HepG2 (cell line): ENCODE results near the gene SLC50A1. TPM values are rescaled to one million over a fixed set of nuclear protein-coding genes. Genes with fewer than 3 reads are reported as not detected.
"Not testable (repeated sequence)": the region's sequence is repeated elsewhere in the genome, so short reads cannot be mapped to it uniquely, and the experiment has no call there.

Experiments used
- ATAC-seq: fragments of 200-7000 bp; cut with Tn5 transposase; 3 replicates; pipeline ENCODE4 v1.9.1; 2020; ENCODE audit warnings: mild to moderate bottlenecking, moderate library complexity
- BruUV-seq: library from RNA; stranded (reverse); fragments of 400-500 nt; replicated peaks from 2 replicates; lab custom pipeline; 2021; lab: Mats Ljungman, UMichigan
- CTCF ChIA-PET: fragments of 300-600 bp; formaldehyde crosslinking; extraction: SDS; loops from one replicate; lab custom pipeline; 2021; ENCODE audit warnings: low total read pairs, inconsistent platforms, low intra/inter-chr PET ratio; lab: Yijun Ruan, JAX
- POLR2A ChIA-PET: fragments of 350-600 bp; sonication (Branson Sonifier 250); formaldehyde crosslinking; loops from one replicate; lab custom pipeline; 2020; ENCODE audit warnings: antibody characterized with exemption, inconsistent platforms; lab: Yijun Ruan, JAX
- DNase-seq: peaks from one replicate; pipeline ENCODE4 v3.0.0-alpha.2; 2015; ENCODE audit warnings: low spot score
- FAIRE-seq: peaks from 3 replicates; lab custom pipeline; 2011; peaks lifted over from hg19 to GRCh38; lab: Jason Lieb, UNC
- H2AFZ ChIP-seq: one replicate; pipeline ENCODE4 v1.6.1; 2011; ENCODE audit warnings: low read length, inconsistent platforms
- H3K27ac ChIP-seq: fragments of 300-600 bp; 3 replicates; pipeline ENCODE4 v1.8.0; 2011; ENCODE audit warnings: mixed run types, mild to moderate bottlenecking, mixed read lengths, low read length, inconsistent platforms; ENCODE audit not compliant: insufficient read depth; ENCODE audit errors: extremely low read length
- H3K27me3 ChIP-seq, 2 experiments: fragments of 200-600 bp in 1 of 2; 2 replicates in 1 of 2; 3 replicates in 1 of 2; pipeline versions ENCODE4 v1.6.0 to v1.8.0; 2011; ENCODE audit warnings: low read length in 2 of 2, mild to moderate bottlenecking in 2 of 2, moderate library complexity in 2 of 2, inconsistent platforms in 1 of 2; ENCODE audit not compliant: insufficient read depth in 2 of 2, control insufficient read depth in 1 of 2
- H3K36me3 ChIP-seq, 2 experiments: fragments of 200-600 bp in 1 of 2; replicated peaks in 1 of 2; 2 replicates in 1 of 2; 3 replicates in 1 of 2; pipeline versions ENCODE4 v1.5.1 to v1.8.0; 2011; ENCODE audit warnings: low read length in 2 of 2, inconsistent platforms in 1 of 2; ENCODE audit not compliant: insufficient read depth in 2 of 2, control insufficient read depth in 1 of 2
- H3K4me1 ChIP-seq: 2 replicates; pipeline ENCODE4 v1.5.1; 2012; ENCODE audit warnings: low read length, inconsistent platforms; ENCODE audit not compliant: insufficient read depth
- H3K4me2 ChIP-seq: 2 replicates; pipeline ENCODE4 v1.6.0; 2011; ENCODE audit warnings: low read depth, low read length, inconsistent platforms
- H3K4me3 ChIP-seq, 3 experiments: fragments of 200-600 bp in 1 of 3; sonication (generic), shearing (Covaris generic) in 1 of 3; replicated peaks in 1 of 3; 2 replicates each; pipeline ENCODE4 v1.5.1; 2011 to 2016; ENCODE audit warnings: low read length in 3 of 3, inconsistent platforms in 2 of 3, low read depth in 2 of 3, mild to moderate bottlenecking in 2 of 3, control low read depth in 1 of 3, mixed read lengths in 1 of 3; ENCODE audit not compliant: insufficient read depth in 1 of 3
- H3K79me2 ChIP-seq: one replicate; pipeline ENCODE4 v1.6.1; 2011; ENCODE audit warnings: low read length, inconsistent platforms; ENCODE audit not compliant: insufficient read depth
- H3K9ac ChIP-seq: 2 replicates; pipeline ENCODE4 v1.6.0; 2011; ENCODE audit warnings: mild to moderate bottlenecking, low read depth, low read length, inconsistent platforms; ENCODE audit not compliant: insufficient read depth
- H3K9me3 ChIP-seq: 2 replicates; pipeline ENCODE4 v1.5.1; 2012; ENCODE audit warnings: mild to moderate bottlenecking, low read length
- H4K20me1 ChIP-seq: 2 replicates; pipeline ENCODE4 v1.6.0; 2011; ENCODE audit warnings: inconsistent platforms, mild to moderate bottlenecking, low read length, moderate library complexity; ENCODE audit not compliant: insufficient read depth
- AFF4 ChIP-seq: sonication (generic); formaldehyde crosslinking; IDR thresholded peaks from 2 replicates; pipeline ENCODE4 v1.4.0; 2020; ENCODE audit warnings: missing genetic modification reagents
- MIER2 ChIP-seq: IDR thresholded peaks from 2 replicates; pipeline ENCODE4 v1.6.1; 2016; ENCODE audit warnings: missing biosample characterization, missing genetic modification reagents
- REST ChIP-seq, 2 experiments: IDR thresholded peaks; 2 replicates each; pipeline ENCODE4 v1.6.1; 2011 to 2012; ENCODE audit warnings: low read length in 2 of 2, borderline replicate concordance in 1 of 2, low read depth in 1 of 2, mild to moderate bottlenecking in 1 of 2, moderate library complexity in 1 of 2
- ZMYM3 ChIP-seq: sonication (generic); formaldehyde crosslinking; IDR thresholded peaks from 2 replicates; pipeline ENCODE4 v1.5.1; 2020; ENCODE audit warnings: mild to moderate bottlenecking, missing genetic modification reagents
- ZNF317 ChIP-seq: sonication (generic); formaldehyde crosslinking; IDR thresholded peaks from 2 replicates; pipeline ENCODE4 v1.5.0; 2020; ENCODE audit warnings: mild to moderate bottlenecking, missing genetic modification reagents
- ZNF33B ChIP-seq: sonication (generic); formaldehyde crosslinking; IDR thresholded peaks from 2 replicates; pipeline ENCODE4 v1.5.1; 2020; ENCODE audit warnings: mild to moderate bottlenecking, missing genetic modification reagents
- ZNF776 ChIP-seq: sonication (generic); formaldehyde crosslinking; IDR thresholded peaks from 2 replicates; pipeline ENCODE4 v1.4.0; 2020; ENCODE audit warnings: mild to moderate bottlenecking, missing genetic modification reagents
- WGBS: methylation state at CpG from one replicate; pipeline ENCODE4 v1.1.6; 2017; ENCODE audit warnings: low lambda C conversion rate; 5-methylcytosine and 5-hydroxymethylcytosine counted together
- in situ Hi-C: cut with HindIII; loops from 2 replicates; pipeline ENCODE4 v1.10.0; 2017; ENCODE audit warnings: low pct_unique_long_range_greater_than_20kb; ENCODE audit not compliant: extremely low pct_ligation_motif_present
- intact Hi-C: fragments of 100-400 bp; cut with micrococcal nuclease; formaldehyde crosslinking; loops from one replicate; pipeline ENCODE4 v1.10.0; 2022; ENCODE audit not compliant: unreplicated experiment
- polyA plus RNA-seq, 8 experiments: library from polyadenylated mRNA; depleted of rRNA in 3 of 8; stranded (reverse) in 7 of 8; unstranded in 1 of 8; fragments of >200 nt; fragmentation: Illumina TruSeq in 4 of 8; extraction: Trizol in 4 of 8; gene quantifications; 2 replicates each; pipeline versions ENCODE4 v1.2.1 to v1.2.3, GENCODE V29; 2011 to 2016; ENCODE audit warnings: low read depth in 4 of 8, missing spikeins in 1 of 8, mixed read lengths in 1 of 8; ENCODE audit not compliant: insufficient read depth in 1 of 8
- total RNA-seq, 5 experiments: library from RNA; depleted of rRNA; stranded (reverse); fragments of >200 nt; fragmentation: Illumina TruSeq; extraction: Trizol; gene quantifications; 2 replicates each; pipeline ENCODE4 v1.2.3, GENCODE V29; 2016; ENCODE audit warnings: low read depth in 1 of 5

The SLC50A1 gene
- total and polyA plus RNA-seq, 2 of the 13 experiments (the other 11 are each of a cell fraction or from before 2014, with no cell fraction given): 22.5 to 46.8 TPM

- no peaks in the 10 kb centered on the region for H4K20me1 ChIP-seq
- no peak for FAIRE-seq
- CTCF ChIA-PET: no interaction called here
- H3K9ac ChIP-seq: no peak overlapping the region
- no peak overlapping the region for H3K4me3 ChIP-seq
- H3K27me3 ChIP-seq: no peaks in the 10 kb centered on the region; a peak in 1 of 5 replicates
- no peak for ATAC-seq
- H3K4me2 ChIP-seq: no peak overlapping the region
- no peaks in the 10 kb centered on the region for H3K79me2 ChIP-seq
- TF ChIP-seq AFF4 (CRISPR knock-in tag) (no peak), ZNF317 (CRISPR knock-in tag) (no peak), ZNF33B (CRISPR knock-in tag) (no peak), ZMYM3 (no peak), MIER2 (CRISPR knock-in tag) (no peak), REST (IDR thresholded peaks at IDR 0.05; ENCODE audit: borderline replicate concordance in 1 of 2, low read depth in 1 of 2, low read length in 2 of 2) (no peak), ZNF776 (CRISPR knock-in tag) (no peak)
- BruUV-seq: no TSS peak
- no peak overlapping the region for H3K27ac ChIP-seq
- POLR2A ChIA-PET: no interaction called here
- no peak for DNase-seq
- H3K36me3 ChIP-seq: no peaks in the 10 kb centered on the region
- no peaks in the 10 kb centered on the region for H3K9me3 ChIP-seq
- in situ Hi-C loops: no loop called here
- H3K4me1 ChIP-seq: peaks cover 17% of the 10 kb centered on the region
- H2AFZ ChIP-seq: no peak overlapping the region
- 41% methylated on average over 8 of the region's 8 CpGs for WGBS
- intact Hi-C loops: no loop called here
Observed at GRCh38 chr1:155160128-155160527, 24.5 kb downstream of the SLC50A1 start.

GRCh38 chr1:155162631-155163030 lies 27.0 kb downstream of the SLC50A1 start:
- POLR2A ChIA-PET, CTCF ChIA-PET, H3K79me2 ChIP-seq, H3K9me3 ChIP-seq, H3K9ac ChIP-seq, intact Hi-C loops, H3K4me3 ChIP-seq, H3K27ac ChIP-seq, FAIRE-seq, BruUV-seq, H3K36me3 ChIP-seq, H3K4me2 ChIP-seq, ATAC-seq, H3K27me3 ChIP-seq, H4K20me1 ChIP-seq, H2AFZ ChIP-seq, in situ Hi-C loops, DNase-seq: not testable (repeated sequence)
- 77% methylated on average over 6 of the region's 6 CpGs for WGBS
- H3K4me1 ChIP-seq: peaks cover 34% of the 10 kb centered on the region
